Measurements from ENCODE around the gene RBM47.
A peak's percentile ranks its signal among the peaks of the same experiment; 100 is the strongest.

RBM47 gene

GRCh38 chr4:40622913-40623312, 6.8 kb downstream of the RBM47 start:
- no peak for DNase-seq

GRCh38 chr4:40621592-40622512, 7.8 kb downstream of the RBM47 start:
- no peak for DNase-seq

- DNase-seq: peak; percentile 48
Observed at GRCh38 chr4:40621229-40621591, 8.5 kb downstream of the RBM47 start.

- DNase-seq: no peak
Observed at GRCh38 chr4:40619600-40619999, 10.1 kb downstream of the RBM47 start.

GRCh38 chr4:40617872-40618271, 11.8 kb downstream of the RBM47 start:
- no peak for DNase-seq

GRCh38 chr4:40614031-40614430, 15.6 kb downstream of the RBM47 start:
- no peak for DNase-seq

GRCh38 chr4:40613456-40613855, 16.2 kb downstream of the RBM47 start:
- no peak for DNase-seq

GRCh38 chr4:40612831-40613230, 16.8 kb downstream of the RBM47 start:
- no peak for DNase-seq

GRCh38 chr4:40612283-40612682, 17.4 kb downstream of the RBM47 start:
- no peak for DNase-seq

- DNase-seq: no peak
Observed at GRCh38 chr4:40608628-40609027, 21.0 kb downstream of the RBM47 start.

- DNase-seq: no peak
Observed at GRCh38 chr4:40607221-40607620, 22.4 kb downstream of the RBM47 start.

GRCh38 chr4:40606239-40606767, 23.4 kb downstream of the RBM47 start:
- DNase-seq: no peak

GRCh38 chr4:40603281-40603680, 26.4 kb downstream of the RBM47 start:
- no peak for DNase-seq

GRCh38 chr4:40601641-40602040, 28.0 kb downstream of the RBM47 start:
- DNase-seq: no peak

- DNase-seq: no peak
Observed at GRCh38 chr4:40600850-40601249, 28.8 kb downstream of the RBM47 start.

GRCh38 chr4:40599431-40599830, 30.2 kb downstream of the RBM47 start:
- no peak for DNase-seq

- no peak for DNase-seq
Observed at GRCh38 chr4:40596522-40596921, 33.1 kb downstream of the RBM47 start.

GRCh38 chr4:40595981-40596380, 33.7 kb downstream of the RBM47 start:
- no peak for DNase-seq

- no peak for DNase-seq
Observed at GRCh38 chr4:40594261-40595178, 35.1 kb downstream of the RBM47 start.

- DNase-seq: no peak
Observed at GRCh38 chr4:40592034-40592433, 37.6 kb downstream of the RBM47 start.

- DNase-seq: no peak
Observed at GRCh38 chr4:40587826-40588225, 41.8 kb downstream of the RBM47 start.

- DNase-seq: no peak
Observed at GRCh38 chr4:40587351-40587750, 42.3 kb downstream of the RBM47 start.

- no peak for DNase-seq
Observed at GRCh38 chr4:40586729-40587128, 42.9 kb downstream of the RBM47 start.

- DNase-seq: no peak
Observed at GRCh38 chr4:40586034-40586433, 43.6 kb downstream of the RBM47 start.
